Fibroblast of mammary gland (primary cell): ENCODE data around the gene MESD.

ENCODE experiments used
- DNase-seq: peaks from one replicate; pipeline ENCODE4 v3.0.0-alpha.2; 2010; ENCODE audit warnings: low read depth
- H3K4me3 ChIP-seq: 2 replicates; pipeline ENCODE4 v1.5.1; 2011; ENCODE audit warnings: low read depth, mild to moderate bottlenecking, low read length, moderate library complexity; ENCODE audit not compliant: control insufficient read depth
- TF ChIP-seq, protein P1 (sequence below): conservative IDR thresholded peaks from 2 replicates; pipeline ENCODE4 v1.5.1; 2011; ENCODE audit warnings: low read depth, low read length, inconsistent platforms; ENCODE audit not compliant: control insufficient read depth, insufficient read depth

Gene MESD

DNA sequence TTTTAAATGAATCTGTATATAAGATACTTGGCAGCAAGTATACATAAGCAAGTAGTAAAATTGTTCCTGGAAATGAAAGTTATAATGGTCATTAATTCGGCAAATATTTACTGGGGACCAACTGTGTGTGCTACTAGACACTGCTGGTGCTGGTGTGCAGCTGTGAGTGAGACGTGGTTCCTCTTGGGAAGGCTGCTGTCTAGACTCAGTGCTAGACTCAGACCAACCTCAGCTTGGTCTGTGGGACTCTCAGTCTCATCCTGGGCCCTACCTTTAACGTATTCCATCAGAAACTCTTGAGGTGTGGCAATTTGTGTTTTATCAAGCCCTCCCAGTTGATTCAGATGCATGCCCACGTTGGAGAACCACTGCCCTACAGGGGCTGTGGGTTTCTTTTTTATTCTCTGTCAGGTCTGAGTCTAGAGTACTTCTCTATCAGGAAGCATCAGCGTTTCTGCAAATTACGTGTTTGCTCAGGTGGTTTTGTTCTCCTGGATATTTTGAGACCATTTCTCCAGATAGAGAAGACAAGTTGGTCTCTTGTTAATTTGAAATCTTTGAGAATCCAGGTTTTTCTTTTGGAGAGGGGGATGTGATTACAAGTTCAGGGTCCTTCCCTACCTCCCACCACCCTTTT is 17.9 kb upstream of the MESD start:
- H3K4me3 ChIP-seq, result no peak overlapping the region
- TF ChIP-seq, protein P1, sequence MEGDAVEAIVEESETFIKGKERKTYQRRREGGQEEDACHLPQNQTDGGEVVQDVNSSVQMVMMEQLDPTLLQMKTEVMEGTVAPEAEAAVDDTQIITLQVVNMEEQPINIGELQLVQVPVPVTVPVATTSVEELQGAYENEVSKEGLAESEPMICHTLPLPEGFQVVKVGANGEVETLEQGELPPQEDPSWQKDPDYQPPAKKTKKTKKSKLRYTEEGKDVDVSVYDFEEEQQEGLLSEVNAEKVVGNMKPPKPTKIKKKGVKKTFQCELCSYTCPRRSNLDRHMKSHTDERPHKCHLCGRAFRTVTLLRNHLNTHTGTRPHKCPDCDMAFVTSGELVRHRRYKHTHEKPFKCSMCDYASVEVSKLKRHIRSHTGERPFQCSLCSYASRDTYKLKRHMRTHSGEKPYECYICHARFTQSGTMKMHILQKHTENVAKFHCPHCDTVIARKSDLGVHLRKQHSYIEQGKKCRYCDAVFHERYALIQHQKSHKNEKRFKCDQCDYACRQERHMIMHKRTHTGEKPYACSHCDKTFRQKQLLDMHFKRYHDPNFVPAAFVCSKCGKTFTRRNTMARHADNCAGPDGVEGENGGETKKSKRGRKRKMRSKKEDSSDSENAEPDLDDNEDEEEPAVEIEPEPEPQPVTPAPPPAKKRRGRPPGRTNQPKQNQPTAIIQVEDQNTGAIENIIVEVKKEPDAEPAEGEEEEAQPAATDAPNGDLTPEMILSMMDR, result no peak
- no peak for DNase-seq

GRCh38 chr15:81006124-81006523 is 16.5 kb upstream of the MESD start:
- TF ChIP-seq, protein P1, result no peak
- no peak for DNase-seq
- H3K4me3 ChIP-seq, result no peak overlapping the region

DNA sequence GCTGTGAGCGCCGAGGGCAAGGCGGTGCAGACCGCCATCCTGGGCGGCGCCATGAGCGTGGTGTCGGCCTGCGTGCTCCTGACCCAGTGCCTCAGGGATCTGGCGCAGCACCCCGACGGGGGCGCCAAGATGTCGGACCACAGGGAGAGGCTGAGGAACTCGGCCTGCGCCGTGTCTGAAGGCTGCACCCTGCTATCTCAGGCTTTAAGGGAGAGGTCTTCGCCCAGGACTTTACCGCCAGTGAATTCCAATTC is 13.4 kb upstream of the MESD start:
- no peak for DNase-seq
- TF ChIP-seq, protein P1, result no peak
- H3K4me3 ChIP-seq, result peak overlapping the region; percentile 13

- peak overlapping the region; percentile 89 for H3K4me3 ChIP-seq
- TF ChIP-seq, protein P1, result no peak
- no peak for DNase-seq
These were observed 12.9 kb upstream of the MESD start for GRCh38 chr15:81002331-81003096.

- H3K4me3 ChIP-seq, result peak overlapping the region; percentile 89
- TF ChIP-seq, protein P1, result no peak
- no peak for DNase-seq
These were observed 12.4 kb upstream of the MESD start for GRCh38 chr15:81002009-81002330.

DNA sequence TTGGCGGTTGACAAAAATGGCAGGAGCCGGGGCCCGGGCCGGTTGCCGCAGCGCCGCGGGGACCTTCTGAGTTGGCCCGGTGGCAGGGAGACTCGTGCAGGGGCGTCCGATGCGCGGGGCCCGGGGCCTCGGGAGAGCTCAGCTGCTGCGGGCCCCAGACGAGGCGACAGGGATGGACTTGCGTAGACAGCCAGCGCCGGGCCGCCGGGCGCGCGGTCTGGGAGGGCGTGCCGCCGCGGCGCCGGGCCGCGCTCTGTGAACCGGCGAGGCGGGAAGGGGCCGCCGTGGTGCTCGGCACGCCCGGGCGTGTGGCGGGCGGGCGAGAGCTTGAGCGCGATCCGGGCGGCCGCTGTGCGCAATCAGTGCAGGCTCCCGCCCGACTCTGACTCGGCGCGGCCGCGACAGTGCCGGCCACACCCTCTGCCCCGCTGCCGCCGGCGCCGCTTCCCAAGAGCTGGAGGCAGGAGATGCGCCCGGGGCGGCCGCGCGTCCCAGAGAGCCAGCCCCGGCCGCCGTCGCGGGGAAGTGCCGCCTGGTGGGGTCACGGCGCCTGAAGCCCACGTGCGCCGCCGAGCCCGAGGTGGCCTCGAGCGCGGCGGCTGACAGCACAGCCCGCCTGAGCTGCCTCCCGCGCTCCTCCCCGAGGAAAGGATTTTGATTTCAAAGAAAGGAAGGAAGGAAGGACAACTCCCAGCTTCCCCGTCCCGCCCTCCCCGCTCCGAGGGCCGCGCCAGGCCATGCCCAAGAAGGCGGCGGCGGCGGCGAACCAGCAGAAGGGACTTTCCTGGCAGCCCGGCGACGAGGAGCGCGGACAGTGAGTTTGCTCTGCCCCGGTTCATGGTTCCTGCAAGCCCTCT is 11.8 kb upstream of the MESD start:
- DNase-seq, result peak; percentile 39
- TF ChIP-seq, protein P1, result no peak
- H3K4me3 ChIP-seq, result peak overlapping the region; percentile 89
